NCI-H1092 treated with DMSO at 0.1 percent for 48 hours (cell line): ENCODE measurements around the gene NELL1.

ENCODE experiments used
- DNase-seq: peaks from one replicate; lab custom pipeline; 2025; lab: John Stamatoyannopoulos, UW

Gene NELL1

DNA sequence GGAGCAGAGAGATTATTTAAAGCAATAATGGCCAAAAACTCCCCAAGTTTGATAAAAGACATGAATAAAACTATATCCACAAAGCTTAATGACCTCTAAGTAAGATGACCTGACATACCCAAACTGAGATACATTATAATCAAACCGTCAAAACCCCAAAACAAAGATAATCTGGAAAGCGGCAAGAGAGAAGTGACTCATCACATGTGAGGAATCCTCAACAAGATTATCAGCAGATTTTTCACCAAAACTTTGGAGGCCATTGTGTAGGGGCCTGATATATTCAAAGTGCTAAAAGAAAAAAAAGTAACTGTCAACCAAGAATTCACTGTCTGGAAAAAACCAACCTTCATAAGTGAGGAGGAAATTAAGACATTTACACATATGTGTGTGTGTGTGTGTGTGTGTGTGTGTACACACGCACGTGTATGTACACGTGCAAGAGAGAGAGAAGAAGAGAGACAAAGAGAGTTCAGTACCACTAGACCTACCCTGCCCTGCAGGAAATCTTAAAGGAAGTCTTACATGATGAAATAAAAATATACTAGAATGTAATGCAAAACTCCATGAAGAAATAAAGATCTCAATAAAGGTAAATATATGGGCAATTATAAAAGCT lies 752.4 kb downstream of the NELL1 start:
- DNase-seq: no peak

DNA sequence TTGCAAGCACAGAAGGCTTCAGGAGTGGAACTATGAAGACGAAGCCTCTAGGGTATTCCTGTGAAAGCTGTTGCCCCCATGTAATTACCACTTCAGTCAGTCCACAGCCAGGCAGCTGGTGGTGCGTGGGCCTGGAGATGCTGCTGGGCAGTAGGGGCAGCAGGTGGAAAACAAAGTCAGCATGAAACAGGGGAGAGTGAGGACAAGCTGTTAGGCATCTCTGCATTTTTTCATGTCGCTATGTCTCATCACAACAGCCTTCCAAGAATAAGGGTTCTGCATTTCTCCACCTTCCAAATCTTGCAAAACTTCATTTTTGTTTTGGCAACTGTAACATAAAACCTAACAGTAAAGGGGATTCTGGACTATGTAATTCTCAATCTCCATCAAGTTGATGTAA lies 757.5 kb downstream of the NELL1 start:
- DNase-seq: no peak

DNA sequence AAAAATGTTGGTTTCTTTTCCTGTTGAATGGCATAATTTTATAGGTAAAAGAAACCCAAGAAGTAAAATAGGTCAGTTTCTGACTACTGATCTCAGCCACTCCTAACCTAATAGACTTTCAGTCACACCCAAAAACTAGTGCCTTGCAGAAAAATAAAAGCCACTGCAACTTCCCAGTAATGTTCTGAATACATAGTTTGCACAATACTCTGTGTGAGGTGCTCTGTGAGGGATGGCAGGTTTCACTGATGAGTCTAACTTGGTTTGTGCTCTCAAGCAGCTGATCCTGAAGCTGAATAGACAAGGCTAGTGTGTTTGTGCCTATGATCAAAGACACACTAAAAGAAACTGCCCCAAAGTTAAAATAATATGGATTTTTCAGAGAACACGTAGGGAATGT lies 758.3 kb downstream of the NELL1 start:
- DNase-seq: no peak

DNA sequence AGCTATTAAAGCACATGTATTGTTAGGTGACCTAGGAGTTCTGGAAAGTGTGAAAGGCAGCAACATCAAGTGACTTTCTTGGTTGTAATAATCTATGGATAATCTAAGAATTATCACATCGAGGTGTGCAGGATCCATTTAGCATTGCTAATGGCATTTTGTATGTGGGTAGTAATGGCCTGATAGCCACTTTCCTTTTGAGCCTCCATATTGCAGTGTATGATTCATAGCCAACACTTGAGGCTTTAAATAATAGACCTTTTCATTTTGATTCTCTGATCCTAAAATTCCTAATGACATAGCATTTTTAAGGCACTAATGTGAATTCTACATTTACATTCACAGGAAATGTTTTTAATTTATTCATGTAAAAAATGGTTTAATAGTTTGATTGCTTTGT lies 759.4 kb downstream of the NELL1 start:
- no peak for DNase-seq

DNA sequence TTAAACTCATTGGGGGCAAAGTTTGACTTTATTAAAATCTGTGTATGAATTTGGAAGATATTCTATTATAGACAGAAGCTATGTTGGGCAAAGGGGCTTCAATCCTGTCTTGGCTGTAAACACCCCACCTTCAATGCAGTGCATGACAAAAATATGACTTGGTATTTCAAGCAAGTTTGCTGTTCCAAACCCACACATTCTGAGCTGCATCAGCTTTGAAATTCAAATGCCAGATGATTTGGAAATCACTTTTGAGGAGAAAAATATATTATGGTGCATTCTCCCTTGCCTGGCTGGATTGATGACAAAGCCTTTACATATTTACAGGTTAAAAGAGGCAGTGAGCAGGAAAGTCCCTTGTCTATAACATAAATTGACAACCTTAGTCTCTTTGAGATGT lies 760.0 kb downstream of the NELL1 start:
- no peak for DNase-seq

DNA sequence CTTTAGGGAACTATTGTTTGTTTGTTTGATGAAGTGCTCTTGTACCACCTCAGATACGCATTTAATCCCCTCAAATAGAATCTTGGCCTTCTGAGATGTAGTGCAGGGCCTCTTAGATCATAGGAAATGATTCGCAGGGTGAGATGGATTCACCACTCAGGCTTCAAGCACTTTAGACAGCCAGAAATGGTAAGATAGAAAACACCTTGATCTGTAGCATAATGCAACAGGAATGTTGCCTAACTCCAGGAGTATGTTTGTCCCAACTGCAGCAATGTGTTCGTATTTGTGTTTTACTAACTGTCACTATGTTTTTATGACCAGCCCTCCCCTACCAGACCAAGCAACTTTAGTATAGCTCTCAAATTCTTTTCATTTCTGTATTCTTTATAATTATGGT lies 761.2 kb downstream of the NELL1 start:
- DNase-seq: no peak

DNA sequence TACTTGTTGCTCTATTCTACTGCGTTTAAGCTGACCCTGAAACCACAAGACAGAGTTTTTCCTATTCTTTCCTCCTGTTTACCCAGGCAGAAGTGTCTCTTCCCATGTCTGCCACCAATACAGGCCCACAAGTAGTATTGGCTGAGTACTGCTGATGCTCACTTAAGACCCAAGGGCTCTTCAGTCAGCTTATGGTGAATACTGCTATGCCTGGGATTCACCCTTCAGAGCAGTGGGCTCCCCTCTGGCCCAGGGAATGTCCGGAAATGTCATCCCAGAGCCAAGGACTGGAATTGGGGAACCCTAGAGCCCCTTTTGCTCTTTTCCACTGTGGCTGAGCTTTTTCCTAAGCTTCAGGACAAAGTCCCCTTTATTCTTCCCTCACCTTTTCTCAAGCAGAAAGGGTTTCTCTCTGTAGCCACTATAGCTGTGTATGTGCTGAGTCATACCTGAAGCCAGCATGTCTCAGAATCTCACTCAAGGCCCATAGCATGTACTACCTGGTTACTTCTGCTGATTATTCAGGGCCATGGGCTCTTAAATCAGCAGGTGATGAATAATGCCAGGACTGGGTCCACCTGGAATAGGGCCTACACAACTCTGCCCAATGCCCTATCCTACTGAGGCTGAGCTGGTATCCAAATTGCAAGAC lies 777.7 kb downstream of the NELL1 start:
- DNase-seq: no peak

DNA sequence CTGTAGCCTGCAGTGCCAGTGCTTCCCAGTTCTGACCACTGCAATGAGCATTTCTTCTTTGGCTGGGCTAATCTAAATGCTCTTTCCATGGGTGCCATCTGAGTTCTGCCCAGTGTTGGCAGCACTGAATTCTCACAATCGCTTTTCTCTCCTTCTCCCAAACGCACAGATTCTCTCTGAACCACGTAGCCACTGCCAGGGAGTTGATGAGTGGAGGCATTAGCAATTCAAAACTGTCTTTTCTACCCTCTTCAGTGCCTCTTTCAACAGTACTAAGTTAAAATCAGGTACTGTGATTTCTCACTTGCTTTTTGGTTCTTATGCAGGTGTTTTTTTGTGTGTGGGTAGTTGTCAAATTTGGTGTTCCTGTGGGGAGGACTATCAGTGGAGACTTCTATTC lies 778.5 kb downstream of the NELL1 start:
- DNase-seq: no peak

DNA sequence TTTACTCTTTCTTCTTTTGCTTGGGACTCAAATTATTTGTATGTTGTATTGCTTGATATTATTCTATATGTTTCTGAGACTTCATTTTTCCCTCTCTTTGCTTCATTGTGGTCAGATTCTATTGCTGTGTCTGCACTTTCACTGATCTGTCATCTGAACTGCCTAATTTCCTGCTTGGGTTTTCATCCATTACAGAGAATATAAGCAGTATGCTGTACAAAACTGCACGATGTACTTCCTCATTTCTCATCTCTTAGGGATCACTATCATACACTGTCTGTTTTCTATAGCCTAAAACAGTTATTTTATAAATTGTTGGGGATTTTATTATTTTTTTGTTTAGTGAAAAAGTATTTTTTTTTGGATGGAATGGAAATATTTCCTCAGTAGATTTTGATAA lies 786.8 kb downstream of the NELL1 start:
- no peak for DNase-seq

DNA sequence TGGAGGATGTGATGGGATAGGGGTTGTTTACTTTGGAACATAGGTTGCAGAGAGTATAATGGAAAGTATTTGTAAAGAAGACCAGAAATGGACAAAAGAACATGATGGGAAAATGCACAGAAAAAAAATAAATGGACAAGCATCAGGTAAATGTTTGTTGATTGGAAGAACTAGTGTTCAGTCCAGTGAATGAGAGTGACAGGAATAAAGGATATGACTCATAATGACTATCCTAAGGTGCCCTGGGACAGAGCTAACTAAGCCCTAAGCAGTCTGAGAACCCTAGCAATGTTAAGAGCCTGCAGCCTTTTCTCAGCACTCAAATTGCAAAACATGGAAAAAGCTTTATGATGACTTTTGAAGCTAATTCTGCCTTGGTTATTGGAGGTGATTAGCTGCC lies 790.7 kb downstream of the NELL1 start:
- DNase-seq: no peak

DNA sequence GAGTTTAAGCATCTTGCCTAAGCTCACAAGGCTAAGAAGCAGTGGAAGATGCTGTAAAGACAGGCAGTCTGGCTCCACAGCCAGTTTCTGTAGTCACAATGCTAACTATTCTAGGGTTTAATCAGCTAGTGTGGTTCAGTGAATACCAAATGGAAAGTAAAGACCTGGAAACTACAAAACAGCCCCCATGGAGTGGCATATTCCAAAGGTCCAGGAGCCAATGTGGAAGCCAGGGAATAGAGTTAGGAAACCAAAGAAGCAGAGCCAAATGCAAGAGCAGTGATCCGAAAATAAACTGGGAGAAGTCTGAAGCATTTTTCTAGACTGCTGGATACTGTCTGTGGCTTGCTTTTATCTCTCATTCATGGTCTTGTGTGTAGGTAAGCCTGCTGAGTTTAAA lies 792.3 kb downstream of the NELL1 start:
- no peak for DNase-seq

DNA sequence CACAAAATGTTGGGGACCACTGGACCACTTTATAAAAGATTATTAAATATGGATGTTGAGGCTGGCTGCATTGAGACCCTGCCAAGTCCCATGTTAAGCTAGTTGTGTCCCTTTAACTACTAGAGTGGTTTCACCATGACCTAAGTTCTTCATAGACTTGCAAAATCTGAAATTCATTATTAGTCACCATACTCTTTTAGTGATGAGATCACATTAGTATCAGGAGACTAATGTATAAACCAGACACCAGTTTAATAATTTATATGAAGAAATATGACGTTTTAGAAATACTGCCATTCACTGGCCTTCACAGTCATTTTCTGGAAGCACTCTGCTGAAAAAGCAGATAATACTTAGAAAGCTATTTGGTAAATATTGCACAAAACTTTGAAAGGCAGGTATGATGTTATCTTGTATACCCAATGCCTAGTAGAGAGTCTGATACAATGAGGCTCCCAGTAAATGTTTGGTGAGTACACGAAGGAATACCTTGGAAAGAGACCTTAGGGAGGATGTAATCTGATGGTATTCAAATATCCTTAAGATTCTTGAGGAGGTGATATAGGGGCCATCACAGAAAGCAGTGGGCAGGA lies 795.3 kb downstream of the NELL1 start:
- no peak for DNase-seq

DNA sequence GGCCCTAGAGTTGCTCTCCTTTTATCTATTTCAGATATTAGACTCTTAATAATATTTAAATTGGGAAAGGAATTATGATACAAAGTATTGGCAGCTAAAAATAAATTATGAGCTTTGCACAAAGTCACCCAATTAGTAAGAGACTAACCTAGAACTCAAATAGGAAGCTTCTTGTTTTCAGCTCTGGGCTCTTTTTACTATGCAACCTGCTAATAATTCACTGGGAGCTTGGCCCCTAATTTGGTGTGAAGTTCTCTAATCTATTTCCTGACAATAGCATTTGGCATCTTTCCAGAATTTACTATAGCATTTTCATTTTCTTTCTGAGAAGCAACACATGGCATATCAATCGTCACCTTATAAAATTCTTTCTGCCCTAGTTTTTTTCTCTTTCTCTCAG lies 795.8 kb downstream of the NELL1 start:
- DNase-seq: no peak

DNA sequence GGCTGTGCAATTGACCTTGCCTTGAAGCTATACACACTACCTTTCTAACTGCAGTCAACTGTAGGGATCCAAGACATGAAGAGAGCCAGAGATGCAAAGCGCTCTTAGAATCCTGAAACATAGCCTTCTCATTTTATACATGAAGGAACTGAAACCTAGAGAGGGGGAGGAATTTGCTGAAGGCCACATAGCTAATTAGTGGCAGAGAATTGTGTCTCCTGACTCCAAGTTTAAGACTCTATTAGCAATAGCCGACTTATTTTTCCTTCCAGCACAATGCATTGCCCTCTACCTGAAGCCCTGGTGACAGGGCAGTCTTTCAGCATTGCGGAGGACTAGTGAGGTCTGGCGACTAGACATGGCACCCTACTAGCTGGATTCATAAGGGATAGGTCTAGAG lies 796.5 kb downstream of the NELL1 start:
- no peak for DNase-seq

DNA sequence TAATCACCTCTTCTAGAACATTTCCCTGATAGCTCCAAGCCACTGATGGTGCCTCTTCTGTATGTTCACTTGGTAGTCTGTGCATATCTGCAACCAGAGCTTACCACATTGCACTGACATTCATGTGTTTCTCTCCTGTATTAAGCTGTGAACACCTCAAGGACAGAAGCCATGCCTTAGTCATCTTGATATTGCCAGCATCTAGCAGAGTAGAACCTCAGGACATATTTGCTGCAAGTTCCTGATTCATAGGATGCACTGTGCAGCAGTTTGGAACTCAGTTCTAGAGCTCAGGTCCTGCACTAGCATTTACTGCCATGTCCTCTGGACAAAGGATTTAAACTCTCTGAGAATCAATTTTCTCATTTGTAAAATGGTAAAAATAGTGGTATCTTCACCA lies 801.1 kb downstream of the NELL1 start:
- no peak for DNase-seq

DNA sequence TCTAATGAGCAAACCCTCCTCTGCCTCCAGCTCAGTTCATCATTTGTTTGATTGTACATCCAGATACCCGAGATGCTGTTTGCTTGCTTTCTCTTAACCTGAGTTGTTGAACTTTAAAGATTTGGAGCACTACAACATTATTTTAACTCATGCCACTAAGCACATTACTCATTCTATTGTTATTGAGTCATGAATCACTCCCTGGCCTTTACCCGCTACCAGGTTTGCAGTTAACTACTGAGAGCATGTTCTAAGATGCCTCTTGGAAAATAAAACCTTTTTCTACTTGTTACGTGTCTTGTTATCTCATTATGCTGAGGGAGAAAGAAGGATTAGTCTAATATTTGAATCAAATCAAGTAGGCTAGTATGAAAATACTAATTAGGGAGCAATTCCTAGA lies 802.9 kb downstream of the NELL1 start:
- DNase-seq: no peak

DNA sequence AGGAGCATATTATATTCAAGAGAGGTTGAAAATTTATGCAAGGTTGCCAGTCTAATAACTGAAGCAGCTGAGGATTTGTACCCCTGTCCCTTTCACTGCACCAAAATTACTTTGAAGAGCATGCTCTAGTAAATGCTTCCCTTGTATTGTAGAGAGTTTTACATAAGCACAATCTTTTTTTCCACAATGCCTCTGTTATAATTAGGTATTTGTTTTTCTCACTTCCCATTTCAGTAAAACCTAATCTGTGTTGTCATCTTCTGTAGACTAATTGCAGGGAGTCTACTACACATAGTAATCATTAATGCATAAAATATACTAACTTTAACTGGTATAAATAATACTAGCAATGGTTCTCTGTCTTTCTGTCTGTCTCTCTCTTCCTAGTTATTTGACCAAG lies 805.1 kb downstream of the NELL1 start:
- DNase-seq: no peak

DNA sequence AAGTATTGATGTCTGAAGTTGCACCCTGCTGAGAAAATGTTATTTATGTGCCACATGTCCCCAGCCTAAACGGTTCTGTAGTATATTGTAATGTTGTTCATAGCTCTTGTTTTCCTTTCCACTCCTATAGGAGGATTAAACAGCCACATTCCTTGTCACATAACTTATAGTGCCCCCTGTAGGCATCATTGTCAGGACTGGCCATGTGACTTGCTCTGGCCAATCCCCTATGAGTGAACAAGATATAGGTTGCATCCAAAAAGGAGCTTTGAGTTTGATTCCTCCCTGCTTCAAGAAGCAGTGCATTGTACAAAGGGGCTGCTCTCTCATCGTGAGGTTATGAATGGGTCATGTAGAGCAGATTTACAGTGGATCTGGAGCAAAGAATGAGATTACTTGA lies 805.9 kb downstream of the NELL1 start:
- no peak for DNase-seq

DNA sequence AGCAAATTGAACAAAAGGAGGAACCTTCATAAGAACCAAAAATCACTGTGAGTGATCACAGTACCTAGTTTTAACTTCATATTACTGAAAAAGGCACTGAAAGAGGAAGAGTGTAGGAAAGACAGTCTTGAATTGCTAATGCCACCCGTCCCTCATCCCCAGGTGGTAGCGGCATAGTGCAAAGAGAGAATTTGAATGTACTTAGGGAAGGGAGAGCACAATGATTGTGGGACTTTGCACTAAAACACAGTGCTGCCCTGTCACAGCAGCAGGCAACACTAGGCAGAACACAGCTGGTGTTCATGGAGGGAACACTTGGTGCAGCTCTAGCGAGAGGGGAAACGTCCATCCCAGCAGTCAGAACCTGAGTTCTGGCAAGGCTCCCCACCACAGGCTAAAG lies 807.2 kb downstream of the NELL1 start:
- no peak for DNase-seq

DNA sequence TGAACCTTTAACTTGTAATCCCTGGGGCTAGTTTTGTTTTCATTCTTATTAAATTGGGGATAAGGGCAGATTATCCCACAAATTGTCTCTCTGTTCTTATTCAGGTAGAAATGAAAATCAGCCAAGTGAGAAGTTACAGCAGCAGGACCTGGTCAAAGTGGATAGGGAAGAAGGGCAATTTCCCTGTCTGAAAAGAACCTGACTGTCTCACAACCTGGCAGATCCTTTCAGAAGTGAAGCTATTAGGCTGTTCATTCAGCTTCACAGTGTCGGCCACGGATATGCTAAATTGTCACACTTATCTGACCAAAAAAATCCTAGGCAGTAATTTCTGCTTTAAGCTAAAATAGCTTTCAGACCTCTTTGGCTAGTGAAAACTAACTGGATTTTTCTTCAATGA lies 810.9 kb downstream of the NELL1 start:
- no peak for DNase-seq

DNA sequence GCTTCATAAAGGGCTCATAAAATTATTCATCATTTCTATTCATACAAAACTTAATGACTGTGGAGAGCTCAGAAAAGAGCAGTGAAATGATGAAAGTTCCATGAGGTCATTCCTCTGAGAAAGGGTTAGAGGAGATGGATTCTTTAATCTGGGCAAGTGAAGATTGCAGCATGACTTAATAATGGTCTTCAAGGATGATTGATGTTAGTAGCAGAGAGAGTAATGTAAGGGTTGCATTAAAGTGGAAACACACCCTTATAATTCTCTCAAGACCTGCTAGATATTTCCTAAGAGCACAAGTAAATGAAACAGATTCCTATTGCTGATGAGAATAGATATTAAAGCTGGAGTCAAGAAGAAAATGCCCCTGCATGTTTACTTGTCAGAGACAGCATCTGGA lies 811.9 kb downstream of the NELL1 start:
- DNase-seq: no peak

DNA sequence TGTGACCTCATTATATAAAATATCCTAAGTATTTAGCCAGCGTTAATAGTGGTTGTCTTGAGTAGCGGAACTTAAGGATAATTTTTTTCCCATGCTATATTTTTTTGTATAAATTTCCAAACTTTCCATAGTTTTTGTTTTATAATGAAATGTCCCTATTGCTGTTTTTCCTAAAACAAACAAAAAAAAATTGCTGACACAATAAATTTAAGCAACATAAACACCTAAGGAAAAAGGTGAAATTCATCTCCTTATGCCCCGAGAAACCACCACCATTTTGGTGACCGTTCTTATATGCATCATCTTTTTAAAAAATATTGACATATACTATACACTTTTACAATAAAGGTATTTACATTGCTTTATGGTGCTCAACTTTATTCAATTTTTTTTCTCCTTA lies 814.7 kb downstream of the NELL1 start:
- DNase-seq: no peak

DNA sequence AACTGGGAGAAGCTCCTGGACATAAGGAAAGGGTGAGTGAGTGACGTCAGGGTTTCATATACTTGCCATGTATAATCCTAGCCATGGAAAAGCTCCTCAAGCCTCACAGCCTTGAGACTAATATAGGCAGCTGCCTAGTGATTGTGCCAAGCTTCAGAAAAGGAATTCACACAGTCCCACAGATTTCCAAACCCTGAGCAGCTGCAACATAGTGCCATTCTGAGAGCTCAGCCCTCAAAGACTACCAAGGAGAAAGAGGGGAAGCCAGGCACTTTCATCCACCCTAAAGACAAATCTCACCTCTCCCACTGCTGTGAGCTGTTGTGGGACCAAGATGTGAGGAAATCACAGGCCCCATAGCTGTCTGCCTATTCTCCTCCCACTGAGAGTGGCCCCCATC lies 815.6 kb downstream of the NELL1 start:
- no peak for DNase-seq

DNA sequence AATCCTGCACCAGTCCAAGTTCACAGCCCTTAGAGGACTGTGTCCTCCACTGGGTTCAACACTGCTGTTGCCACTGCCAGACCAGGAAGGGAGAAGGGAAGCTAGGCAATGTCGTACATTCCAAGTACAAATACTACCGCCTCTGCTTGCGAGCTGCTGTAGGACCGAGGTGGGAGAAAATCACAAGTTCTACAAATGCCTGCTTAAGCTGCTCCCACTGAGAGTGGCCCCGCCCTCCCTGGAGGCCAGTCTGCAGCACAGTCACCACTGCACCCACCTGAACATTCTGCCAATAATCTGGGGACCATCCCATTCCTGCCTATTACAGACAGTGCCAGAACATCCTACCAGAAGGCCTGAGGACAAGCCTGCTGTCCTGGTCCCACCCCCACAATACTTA lies 816.0 kb downstream of the NELL1 start:
- DNase-seq: no peak
